Globus pallidus (tissue), 1 donor: ENCODE data around the gene EFCAB6.

Experiments
- DNase-seq: peaks from one replicate; pipeline ENCODE4 v3.0.0-alpha.2; 2015; ENCODE audit warnings: low spot score

The EFCAB6 gene, protein sequence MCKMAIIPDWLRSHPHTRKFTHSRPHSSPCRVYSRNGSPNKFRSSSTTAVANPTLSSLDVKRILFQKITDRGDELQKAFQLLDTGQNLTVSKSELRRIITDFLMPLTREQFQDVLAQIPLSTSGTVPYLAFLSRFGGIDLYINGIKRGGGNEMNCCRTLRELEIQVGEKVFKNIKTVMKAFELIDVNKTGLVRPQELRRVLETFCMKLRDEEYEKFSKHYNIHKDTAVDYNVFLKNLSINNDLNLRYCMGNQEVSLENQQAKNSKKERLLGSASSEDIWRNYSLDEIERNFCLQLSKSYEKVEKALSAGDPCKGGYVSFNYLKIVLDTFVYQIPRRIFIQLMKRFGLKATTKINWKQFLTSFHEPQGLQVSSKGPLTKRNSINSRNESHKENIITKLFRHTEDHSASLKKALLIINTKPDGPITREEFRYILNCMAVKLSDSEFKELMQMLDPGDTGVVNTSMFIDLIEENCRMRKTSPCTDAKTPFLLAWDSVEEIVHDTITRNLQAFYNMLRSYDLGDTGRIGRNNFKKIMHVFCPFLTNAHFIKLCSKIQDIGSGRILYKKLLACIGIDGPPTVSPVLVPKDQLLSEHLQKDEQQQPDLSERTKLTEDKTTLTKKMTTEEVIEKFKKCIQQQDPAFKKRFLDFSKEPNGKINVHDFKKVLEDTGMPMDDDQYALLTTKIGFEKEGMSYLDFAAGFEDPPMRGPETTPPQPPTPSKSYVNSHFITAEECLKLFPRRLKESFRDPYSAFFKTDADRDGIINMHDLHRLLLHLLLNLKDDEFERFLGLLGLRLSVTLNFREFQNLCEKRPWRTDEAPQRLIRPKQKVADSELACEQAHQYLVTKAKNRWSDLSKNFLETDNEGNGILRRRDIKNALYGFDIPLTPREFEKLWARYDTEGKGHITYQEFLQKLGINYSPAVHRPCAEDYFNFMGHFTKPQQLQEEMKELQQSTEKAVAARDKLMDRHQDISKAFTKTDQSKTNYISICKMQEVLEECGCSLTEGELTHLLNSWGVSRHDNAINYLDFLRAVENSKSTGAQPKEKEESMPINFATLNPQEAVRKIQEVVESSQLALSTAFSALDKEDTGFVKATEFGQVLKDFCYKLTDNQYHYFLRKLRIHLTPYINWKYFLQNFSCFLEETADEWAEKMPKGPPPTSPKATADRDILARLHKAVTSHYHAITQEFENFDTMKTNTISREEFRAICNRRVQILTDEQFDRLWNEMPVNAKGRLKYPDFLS (N-terminal part only)

DNA sequence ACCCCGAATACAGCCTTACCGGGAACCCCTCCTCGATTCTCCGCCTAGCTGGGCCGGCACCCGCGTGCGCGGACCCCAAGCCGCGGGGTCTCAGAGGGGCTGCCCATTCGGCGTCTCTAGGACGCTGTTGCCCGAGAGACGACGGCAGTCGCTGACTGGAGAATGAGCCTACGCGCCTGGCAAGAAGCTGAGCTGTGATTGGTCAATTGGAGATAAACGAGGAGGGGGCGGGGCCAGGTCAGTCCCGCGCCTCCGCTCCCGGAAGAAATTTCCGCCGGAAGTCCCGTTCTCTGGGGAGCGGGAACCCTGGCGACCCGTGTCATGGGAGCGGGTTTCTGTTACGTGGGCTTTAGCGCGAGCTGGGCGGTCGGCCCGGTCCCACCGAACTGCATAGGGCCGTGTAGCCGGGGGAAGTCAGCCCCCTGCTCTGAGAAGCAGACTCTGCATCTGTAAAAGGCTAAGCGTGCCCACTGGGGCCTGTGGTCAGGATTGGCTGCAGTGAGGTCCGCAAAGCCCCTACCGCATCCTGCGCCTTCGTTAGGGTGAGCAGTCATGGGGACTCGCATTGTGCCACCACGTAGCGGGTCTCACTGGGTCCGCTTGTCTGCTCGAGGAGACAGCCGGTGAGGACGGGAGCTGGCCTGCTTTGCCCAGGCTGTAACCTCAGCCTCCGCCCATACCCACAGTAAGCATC lies at the start of gene EFCAB6:
Gene EFCAB6, minus strand, starts transcription at position 157 of the 694 bp plus-strand sequence. CDS start 29,987 bp downstream, outside the sequence.
- DNase-seq, result peak; percentile 91

DNA sequence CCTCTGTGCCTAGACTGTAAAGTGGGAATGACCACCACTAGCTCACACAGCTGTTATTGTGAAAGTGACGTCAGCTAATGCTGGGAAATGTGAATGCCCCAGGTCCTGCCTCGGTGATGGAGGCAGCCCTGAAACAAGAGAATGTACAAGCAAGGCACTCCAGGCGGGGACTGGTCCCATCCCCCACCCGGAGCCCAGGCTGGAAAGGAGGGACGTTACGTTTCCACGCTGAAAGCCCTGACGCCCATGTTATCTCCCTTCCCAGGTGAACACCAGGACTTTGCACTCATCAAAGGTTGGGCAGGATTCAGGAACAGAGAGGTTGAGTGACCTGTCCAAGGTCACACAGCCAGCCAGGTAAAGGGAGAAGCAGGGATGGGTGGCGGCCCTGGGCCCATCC lies 49.4 kb upstream of the EFCAB6 start:
- no peak for DNase-seq

DNA sequence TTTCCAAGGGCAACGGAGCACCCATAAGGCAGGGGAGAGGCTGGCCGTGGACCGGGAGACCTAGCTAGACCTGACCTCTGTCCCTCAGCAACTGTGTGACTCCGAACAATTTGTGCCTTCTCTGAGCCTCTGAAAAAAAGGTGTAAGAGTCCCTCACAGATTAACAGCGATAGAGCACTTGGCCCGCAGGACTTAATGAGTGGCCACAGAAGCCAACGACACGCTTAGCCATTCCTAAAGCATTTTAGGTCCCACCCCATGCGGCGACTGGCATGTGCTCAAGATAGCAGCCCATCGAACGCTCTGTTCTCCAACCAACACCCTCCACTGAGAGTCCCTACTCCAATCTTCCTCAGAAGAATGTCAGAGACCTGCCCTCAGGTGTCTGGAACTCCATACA lies 48.7 kb upstream of the EFCAB6 start:
- no peak for DNase-seq

DNA sequence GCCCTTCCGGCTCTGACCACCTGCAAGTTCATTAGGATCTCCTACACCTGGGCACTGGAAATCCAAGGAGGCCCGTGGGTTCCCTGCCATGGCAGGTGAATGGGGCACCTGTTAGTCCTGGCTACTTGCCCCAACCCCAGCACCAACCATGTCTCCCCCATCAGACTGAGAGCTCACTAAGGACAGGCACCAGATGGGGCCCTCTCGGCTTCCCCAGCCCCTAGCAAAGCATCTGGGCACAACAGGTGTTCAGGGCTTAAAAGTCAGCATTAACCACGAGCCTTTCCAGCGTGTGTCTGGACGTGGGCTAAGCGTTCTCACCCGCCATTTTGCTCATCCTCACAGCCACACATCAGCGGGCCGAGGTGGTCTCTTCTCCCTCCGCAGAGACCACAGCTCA lies 48.0 kb upstream of the EFCAB6 start:
- DNase-seq, result no peak

DNA sequence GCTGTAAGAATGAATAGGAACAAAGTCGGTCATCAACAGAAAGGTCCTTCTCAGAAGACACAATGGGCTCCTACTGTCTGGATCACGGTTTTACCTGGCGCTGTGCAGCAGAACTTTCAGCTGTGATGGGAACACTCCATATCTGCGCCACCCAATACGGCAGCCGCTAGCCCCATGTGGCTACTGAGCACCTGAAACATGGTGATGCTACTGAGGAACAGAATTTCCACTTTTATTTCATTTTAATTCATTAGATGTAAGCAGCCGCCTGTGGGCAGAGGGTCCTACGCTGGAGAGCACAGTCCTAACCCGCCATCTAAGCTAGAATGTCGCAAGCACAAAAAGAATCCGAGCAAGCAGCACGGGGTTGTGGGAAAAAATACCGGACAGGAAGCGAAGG lies 47.5 kb upstream of the EFCAB6 start:
- no peak for DNase-seq

DNA sequence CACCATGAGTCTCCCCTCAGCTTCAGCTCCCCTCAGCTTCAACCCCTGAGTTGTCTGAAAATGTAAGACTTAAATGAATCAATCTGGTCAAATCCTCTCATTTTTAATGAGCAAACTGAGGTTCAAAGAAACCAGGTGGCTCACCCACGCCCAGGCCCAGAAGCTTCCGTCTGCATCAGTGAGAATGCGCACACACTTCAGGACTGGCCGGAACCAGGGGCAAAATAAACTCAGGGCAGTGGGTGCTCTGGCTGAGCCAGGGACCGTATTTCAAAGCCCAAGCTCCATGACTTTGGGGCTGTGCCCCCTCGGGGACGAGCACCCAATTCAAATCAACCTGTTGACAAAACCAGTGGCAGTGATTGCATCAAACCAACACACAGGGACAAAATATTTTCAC lies 47.1 kb upstream of the EFCAB6 start:
- no peak for DNase-seq

DNA sequence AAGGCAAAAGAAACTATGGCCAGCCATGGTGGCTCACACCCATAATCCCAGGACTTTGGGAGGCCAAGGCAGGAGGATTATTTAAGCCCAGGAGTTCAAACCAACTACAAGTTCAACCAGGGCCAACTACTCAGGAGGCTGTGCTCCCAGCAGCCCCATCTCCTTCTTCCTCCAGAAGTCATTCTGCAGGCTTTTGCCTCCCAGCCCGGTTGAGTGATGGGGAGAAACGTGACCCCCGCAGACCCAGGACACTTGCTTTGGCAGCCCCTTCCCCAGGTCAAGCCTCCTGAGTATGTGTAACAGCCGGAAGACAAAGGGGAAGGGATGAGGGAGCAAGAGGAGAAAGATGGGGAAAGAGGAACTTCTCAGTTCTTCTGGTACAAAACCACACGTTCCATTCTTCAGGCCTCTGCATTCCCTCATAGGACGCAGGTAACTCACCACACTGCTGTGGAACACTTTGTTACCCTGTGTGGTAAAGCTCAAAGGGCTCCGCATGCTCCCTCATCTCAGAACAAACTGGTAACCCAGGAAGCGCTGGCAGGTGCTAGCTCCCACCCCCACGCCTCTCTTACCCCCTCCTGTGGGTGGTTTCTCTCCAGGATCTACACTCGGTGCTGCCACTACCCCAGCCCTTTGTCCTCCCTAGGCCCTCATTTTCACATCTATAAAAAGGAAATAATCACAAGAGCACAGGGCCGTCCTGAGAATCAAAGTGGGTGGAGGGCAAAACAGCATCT lies 46.2 kb upstream of the EFCAB6 start:
- DNase-seq, result no peak

DNA sequence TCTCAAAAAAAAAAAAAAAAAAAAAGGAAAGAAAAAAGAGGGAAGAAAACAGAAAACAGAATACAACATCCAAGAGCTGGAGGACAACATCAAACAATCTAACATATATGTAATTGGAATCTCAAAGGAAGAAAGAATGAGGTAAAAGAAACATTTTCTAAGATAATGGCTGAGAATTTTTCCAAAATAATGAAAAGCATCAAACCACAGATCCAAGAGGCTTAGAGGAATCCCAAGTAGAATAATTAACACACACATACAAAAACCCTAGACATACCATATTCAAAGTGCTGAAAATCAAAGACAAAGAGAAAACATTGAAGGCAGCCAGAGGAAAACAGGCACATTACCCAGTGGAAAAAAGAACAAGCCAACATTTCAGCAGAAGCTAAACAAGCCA lies 45.3 kb upstream of the EFCAB6 start:
- no peak for DNase-seq

DNA sequence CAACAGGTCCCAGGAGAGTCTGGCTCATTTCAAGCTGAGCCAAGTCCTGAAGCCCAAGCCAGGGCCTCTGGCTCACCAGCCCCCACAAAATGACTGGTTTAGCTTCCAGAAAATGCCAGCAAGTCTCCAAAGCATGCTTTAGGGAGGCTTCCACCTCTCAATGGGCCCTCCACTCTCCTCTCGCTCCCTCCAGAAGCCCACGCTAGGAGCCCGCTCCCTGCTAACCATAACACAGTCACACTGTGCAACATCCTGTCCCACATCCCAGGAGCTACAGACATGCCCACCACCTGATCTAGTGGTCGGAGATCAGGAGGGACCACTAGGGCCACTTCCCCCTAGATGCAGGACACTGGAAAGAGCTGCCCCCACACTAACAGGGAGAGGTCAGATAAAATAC lies 43.3 kb upstream of the EFCAB6 start:
- no peak for DNase-seq

DNA sequence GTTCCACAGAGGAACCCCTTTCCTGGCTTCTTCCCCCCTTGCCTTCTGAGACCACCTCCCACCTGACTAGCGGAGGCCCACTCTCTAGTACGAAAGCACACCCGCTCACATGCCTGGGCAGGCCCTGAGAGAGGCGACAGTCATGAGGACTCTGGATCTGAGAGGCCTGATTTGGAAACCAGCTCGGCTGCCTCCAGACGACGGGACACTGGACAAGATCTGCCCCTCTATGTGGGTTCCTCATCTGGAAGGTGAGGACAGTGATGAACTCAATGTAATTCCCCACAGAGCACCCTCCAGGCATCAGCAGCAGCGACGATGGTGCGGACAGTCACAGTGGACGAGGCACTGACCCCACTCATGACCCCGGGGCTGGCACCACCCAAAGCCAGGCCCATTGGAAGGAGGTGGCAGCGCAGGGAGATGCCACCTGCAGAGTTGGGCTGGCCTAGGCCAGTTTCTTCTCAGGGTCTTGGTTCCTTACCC lies 42.7 kb upstream of the EFCAB6 start:
- no peak for DNase-seq

DNA sequence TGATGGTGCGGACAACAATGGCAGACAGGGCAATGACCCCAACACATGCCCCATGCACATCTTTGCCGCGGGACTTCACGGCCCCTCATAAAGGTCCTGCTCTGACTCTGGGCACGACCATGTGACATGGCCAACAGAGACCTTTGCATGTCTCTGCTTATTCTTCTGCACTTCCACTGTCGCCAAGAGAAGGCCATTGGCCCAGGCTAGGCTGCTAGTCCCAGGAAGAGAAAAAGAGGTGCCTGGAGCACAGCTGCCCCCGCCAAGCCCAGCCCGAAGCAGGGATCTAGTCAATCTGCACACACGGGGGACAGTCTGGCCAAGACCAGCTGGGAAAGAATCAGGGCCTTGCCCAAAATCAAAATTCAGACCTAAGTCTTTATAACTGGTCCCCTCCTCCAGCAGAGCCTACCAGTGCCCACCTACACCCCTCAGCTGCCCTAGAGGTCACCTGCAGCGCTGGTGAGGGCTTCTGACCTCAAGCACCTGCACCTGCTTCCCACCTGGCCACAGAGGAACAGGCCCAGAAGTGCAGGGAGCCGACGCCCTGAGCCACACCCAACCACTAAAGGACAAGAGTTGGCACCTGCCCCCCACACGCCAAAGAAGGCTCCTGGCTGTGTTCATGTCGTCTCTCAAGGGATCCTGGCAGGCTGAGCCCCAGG lies 42.1 kb upstream of the EFCAB6 start:
- no peak for DNase-seq

DNA sequence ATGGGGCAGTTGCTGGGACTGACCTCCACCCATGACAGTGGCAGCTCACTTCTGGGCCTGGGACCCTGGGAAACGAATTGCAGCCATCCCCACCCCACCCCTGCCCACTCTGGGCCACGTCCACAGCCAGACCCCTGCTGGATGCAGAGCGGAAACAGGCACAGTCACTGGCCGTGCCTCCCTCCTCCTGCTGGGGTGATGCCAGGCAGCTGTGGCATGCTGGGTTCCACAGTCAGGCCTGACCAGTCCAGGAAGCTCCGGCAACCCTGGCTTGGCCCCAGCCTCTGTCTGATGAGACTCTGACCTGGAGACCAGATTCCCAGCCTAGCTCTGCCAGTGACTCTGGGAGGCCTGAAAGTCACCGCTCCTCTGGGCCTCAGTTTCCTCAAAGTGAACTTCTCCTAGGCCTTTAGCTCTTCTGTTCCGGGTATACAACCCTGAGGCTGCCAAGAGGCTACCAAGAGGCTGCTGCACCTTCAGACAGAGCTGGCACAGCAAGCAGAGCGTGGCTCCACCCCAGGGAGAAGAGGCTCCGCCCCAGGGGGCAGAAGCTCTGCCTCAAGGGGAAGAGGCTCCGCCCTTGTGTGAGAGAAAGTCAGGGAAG lies 41.3 kb upstream of the EFCAB6 start:
- no peak for DNase-seq

DNA sequence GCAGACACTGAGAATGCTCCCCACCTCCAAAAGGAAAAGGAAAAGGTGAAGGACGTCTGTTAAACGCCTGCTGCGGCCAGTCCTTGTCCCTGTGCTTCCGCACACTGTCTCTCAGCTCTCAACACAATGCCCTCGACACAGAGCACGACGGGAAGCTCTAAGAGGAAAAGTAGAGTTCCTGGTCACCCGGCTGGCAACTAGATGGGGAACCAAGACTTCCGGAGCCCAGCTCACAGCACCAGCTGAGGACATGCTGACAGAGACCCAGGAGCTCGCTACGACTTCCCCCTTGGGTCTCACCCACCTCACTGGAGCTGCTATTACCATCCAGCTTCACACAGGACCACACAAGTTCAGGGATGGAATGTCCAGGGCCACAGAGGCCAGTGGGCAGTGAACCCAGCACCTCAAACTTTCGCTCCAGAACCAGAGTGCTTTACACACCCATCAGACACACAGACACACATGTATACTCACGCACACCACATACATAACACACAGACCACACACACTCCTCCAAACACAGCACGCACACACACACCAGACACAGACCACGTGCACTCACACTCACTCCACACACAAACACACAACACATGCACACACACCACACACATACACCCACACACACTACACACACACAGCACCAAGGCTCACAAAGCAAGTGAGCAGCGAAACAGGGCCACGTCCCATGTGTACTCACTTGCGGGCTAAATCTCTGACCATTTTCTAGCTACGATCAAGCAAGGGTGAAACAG lies 40.6 kb upstream of the EFCAB6 start:
- DNase-seq, result peak; percentile 5

DNA sequence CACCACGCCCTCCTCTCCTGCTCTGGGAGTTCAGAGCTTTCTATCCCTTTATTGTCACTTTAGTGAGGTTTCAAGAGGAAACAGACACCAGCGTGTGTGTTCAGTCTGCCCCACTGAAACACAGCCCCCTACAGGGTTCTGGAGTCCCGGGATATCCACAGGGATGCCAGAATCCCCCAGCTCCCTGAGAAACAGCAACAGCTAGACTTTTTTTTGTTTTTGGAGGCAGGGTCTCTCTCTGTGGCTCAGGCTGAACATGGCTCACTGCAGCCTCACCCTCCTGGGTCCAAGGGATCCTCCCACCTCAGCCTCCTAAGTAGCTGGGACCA lies 39.8 kb upstream of the EFCAB6 start:
- no peak for DNase-seq

DNA sequence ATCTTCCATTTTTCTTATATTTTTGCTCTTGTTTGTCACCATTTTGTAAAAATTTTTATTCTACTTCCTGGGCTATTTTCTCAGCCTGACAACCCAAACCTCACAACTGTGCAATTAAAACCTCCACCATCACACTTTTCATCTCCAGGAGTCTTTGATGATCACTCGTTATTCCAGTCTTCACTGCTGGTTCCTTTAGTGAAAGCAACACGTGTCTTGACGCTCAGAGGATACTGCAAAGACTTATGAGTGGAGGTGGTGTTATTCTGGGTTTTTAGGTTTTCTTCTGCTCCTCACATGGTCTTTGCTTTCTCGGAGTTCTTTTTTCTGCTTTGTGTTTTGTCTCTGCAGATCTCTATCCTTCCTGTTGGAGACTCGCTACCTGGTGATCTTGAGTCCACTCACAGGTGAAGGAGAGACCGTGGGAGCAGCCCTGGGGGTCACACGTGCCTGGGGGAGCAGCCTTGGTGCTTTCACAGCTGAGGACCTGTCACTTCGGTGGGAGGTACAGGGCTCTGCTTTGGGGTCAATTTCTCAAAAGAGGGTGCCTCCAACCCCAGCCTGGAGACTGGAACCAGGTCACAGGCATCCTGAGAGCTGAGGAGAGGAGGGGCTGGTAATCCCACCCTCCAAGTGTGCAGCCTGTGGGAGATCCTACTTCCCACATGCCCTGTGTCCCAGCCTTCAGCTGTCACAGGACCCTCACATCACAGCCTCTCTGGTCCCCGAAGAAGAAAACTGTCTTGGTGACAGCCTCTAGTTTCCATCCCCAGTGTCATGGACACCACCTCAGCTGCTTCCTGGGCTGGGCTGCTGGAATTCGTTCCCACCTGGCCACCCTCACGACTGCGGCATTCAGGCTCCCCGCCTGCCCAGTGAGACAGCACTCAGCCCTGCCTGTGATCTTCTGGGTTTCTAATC lies 39.2 kb upstream of the EFCAB6 start:
- no peak for DNase-seq

DNA sequence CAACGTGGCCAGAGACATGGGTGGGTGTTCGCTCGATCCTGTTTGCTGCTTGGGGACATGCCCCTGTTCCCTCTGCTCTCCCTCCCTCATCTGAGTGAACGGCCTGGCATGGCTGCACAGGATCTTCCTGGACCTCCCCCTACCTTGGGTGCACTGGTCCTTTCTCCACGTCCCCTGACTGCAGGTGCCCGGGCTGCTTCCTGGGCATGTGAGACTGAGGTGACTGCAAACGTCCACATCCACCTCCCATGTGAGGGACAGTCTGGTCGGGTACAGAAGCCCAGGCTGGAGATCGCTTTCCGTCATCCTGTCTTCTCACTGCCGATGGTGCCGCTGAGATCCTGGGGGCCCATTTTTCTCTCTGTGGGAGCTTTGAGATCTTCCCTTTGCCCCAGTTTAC lies 38.4 kb upstream of the EFCAB6 start:
- DNase-seq, result no peak

DNA sequence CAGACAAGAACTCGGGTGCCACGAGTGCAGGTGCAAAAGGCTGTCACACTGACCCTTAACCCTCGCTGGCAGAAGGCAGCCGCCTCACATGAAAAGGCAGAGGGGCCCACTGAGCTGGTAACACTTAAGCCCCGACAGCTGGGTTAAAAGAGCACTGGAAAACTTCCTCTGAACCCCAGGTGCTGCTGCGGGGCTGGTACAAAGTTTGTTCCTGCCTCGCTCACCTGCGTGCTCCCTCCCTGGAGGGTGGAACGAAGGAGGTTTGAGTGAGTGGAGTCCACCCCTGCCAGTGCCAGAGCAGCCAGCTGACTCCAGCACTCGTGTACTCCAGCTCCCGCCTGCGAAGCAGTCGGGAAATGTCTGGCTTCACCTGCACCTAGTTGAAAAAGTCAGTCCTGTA lies 37.6 kb upstream of the EFCAB6 start:
- no peak for DNase-seq
